Astrocyte (in vitro differentiated cells and primary cell): ENCODE measurements around the gene INO80. TPM values are rescaled to one million over a fixed set of nuclear protein-coding genes. Genes with fewer than 3 reads are reported as not detected.

Source experiments
- DNase-seq: peaks from one replicate; pipeline ENCODE4 v3.0.0-alpha.2; 2010; ENCODE audit warnings: low read depth
- FAIRE-seq: peaks from 2 replicates; lab custom pipeline; 2011; peaks lifted over from hg19 to GRCh38; lab: Jason Lieb, UNC
- H2AFZ ChIP-seq: 2 replicates; pipeline ENCODE4 v1.6.0; 2012; ENCODE audit warnings: low read depth, low read length, inconsistent platforms
- H3K27ac ChIP-seq: 2 replicates; pipeline ENCODE4 v1.5.1; 2011; ENCODE audit warnings: low read depth, low read length, inconsistent platforms
- H3K27me3 ChIP-seq: 2 replicates; pipeline ENCODE4 v1.6.0; 2011; ENCODE audit warnings: low read length, inconsistent platforms; ENCODE audit not compliant: insufficient read depth
- H3K36me3 ChIP-seq: 2 replicates; pipeline ENCODE4 v1.5.1; 2011; ENCODE audit warnings: low read length, inconsistent platforms; ENCODE audit not compliant: insufficient read depth
- H3K4me1 ChIP-seq: 2 replicates; pipeline ENCODE4 v1.5.1; 2011; ENCODE audit warnings: low read length, inconsistent platforms; ENCODE audit not compliant: insufficient read depth
- H3K4me2 ChIP-seq: 2 replicates; pipeline ENCODE4 v1.6.0; 2012; ENCODE audit warnings: low read length, inconsistent platforms
- H3K4me3 ChIP-seq: 2 replicates; pipeline ENCODE4 v1.5.1; 2011; ENCODE audit warnings: low read depth, mild to moderate bottlenecking, low read length, inconsistent platforms; ENCODE audit not compliant: insufficient read depth
- H3K79me2 ChIP-seq: 2 replicates; pipeline ENCODE4 v1.6.0; 2012; ENCODE audit warnings: mild to moderate bottlenecking, low read length, inconsistent platforms; ENCODE audit not compliant: insufficient read depth
- H3K9ac ChIP-seq: 2 replicates; pipeline ENCODE4 v1.6.0; 2012; ENCODE audit warnings: mild to moderate bottlenecking, low read length, inconsistent platforms
- H3K9me3 ChIP-seq: 2 replicates; pipeline ENCODE4 v1.5.1; 2012; ENCODE audit warnings: low read depth, mild to moderate bottlenecking, low read length, inconsistent platforms; ENCODE audit not compliant: insufficient read depth
- H4K20me1 ChIP-seq: 2 replicates; pipeline ENCODE4 v1.6.0; 2012; ENCODE audit warnings: low read length, inconsistent platforms; ENCODE audit not compliant: insufficient read depth
- H3K27ac Mint-ChIP-seq: one replicate; pipeline ENCODE4 v1.8.0; 2021; ENCODE audit warnings: mild to moderate bottlenecking, mixed read lengths; ENCODE audit not compliant: unreplicated experiment
- H3K27me3 Mint-ChIP-seq: one replicate; pipeline ENCODE4 v1.8.0; 2021; ENCODE audit warnings: low read depth, mixed read lengths; ENCODE audit not compliant: unreplicated experiment
- H3K36me3 Mint-ChIP-seq: one replicate; pipeline ENCODE4 v1.8.0; 2021; ENCODE audit warnings: low read depth, mixed read lengths; ENCODE audit not compliant: unreplicated experiment
- H3K4me1 Mint-ChIP-seq: one replicate; pipeline ENCODE4 v1.8.0; 2021; ENCODE audit warnings: low read depth, mixed read lengths; ENCODE audit not compliant: unreplicated experiment
- H3K4me3 Mint-ChIP-seq: one replicate; pipeline ENCODE4 v1.8.0; 2021; ENCODE audit warnings: mild to moderate bottlenecking, moderate library complexity, mixed read lengths; ENCODE audit not compliant: unreplicated experiment
- H3K9me3 Mint-ChIP-seq: one replicate; pipeline ENCODE4 v1.8.0; 2021; ENCODE audit warnings: mild to moderate bottlenecking, mixed read lengths; ENCODE audit not compliant: unreplicated experiment
- CTCF ChIP-seq: IDR thresholded peaks from 2 replicates; pipeline ENCODE4 v1.5.1; 2011; ENCODE audit warnings: low read depth, mild to moderate bottlenecking, inconsistent platforms, low read length, moderate library complexity; ENCODE audit not compliant: insufficient read depth
- EZH2 ChIP-seq: IDR thresholded peaks from 2 replicates; pipeline ENCODE4 v1.6.1; 2012; ENCODE audit warnings: mild to moderate bottlenecking, low read length, inconsistent platforms; ENCODE audit not compliant: insufficient read depth
- total RNA-seq: library from RNA; stranded (reverse); gene quantifications from 2 replicates; pipeline ENCODE4 v1.2.1, GENCODE V29; 2021

INO80 gene
- total RNA-seq, 1 donor from 2014 or later: 17.3 TPM

GRCh38 chr15:40959331-40960141 is 156.5 kb downstream of the INO80 start:
- H3K4me3 Mint-ChIP-seq: peak overlapping the region; percentile 45
- peaks cover 16% of the 10 kb centered on the region for H3K9me3 Mint-ChIP-seq
- H3K27ac ChIP-seq: no peak overlapping the region

GRCh38 chr15:40958723-40959122 is 157.4 kb downstream of the INO80 start:
- Histone ChIP-seq H3K36me3 (no peaks in the 10 kb centered on the region), H3K27me3 (no peaks in the 10 kb centered on the region), H3K4me3 (no peak overlapping the region), H3K9me3 (no peaks in the 10 kb centered on the region), H3K4me2 (no peak overlapping the region), H4K20me1 (peaks cover 11% of the 10 kb centered on the region), H3K79me2 (no peaks in the 10 kb centered on the region), H3K9ac (no peak overlapping the region), H2AFZ (no peak overlapping the region), H3K27ac (no peak overlapping the region), H3K4me1 (no peaks in the 10 kb centered on the region)
- TF ChIP-seq EZH2: no peak
- TF ChIP-seq CTCF: no peak
- FAIRE-seq: no peak
- Mint-ChIP-seq H3K36me3 (peaks cover 44% of the 10 kb centered on the region), H3K27me3 (peaks cover 10% of the 10 kb centered on the region), H3K9me3 (peaks cover 16% of the 10 kb centered on the region), H3K27ac (peak overlapping the region; percentile 64), H3K4me3 (no peak overlapping the region), H3K4me1 (peaks cover 29% of the 10 kb centered on the region)
- no peak for DNase-seq

More at GRCh38 chr15:40959331-40960141, 156.5 kb downstream of the INO80 start:
- DNase-seq (no peak), FAIRE-seq (no peak)
- Histone ChIP-seq H3K36me3 (no peaks in the 10 kb centered on the region), H3K9ac (no peak overlapping the region), H3K4me1 (no peaks in the 10 kb centered on the region), H4K20me1 (peaks cover 11% of the 10 kb centered on the region), H3K79me2 (no peaks in the 10 kb centered on the region), H3K4me2 (no peak overlapping the region), H3K4me3 (no peak overlapping the region), H3K9me3 (no peaks in the 10 kb centered on the region), H2AFZ (no peak overlapping the region), H3K27me3 (no peaks in the 10 kb centered on the region)
- Mint-ChIP-seq H3K27ac (peak overlapping the region; percentile 59), H3K4me1 (peaks cover 26% of the 10 kb centered on the region), H3K27me3 (peaks cover 15% of the 10 kb centered on the region), H3K36me3 (peaks cover 40% of the 10 kb centered on the region)
- TF ChIP-seq CTCF: no peak
- TF ChIP-seq EZH2: no peak

GRCh38 chr15:40958146-40958545 is 157.9 kb downstream of the INO80 start:
- Histone ChIP-seq H3K4me3 (no peak overlapping the region), H3K79me2 (no peaks in the 10 kb centered on the region), H3K27me3 (no peaks in the 10 kb centered on the region), H3K9ac (no peak overlapping the region), H3K27ac (no peak overlapping the region), H3K9me3 (no peaks in the 10 kb centered on the region), H3K36me3 (no peaks in the 10 kb centered on the region), H2AFZ (no peak overlapping the region), H3K4me2 (no peak overlapping the region), H4K20me1 (peaks cover 11% of the 10 kb centered on the region), H3K4me1 (peaks cover 5% of the 10 kb centered on the region)
- Mint-ChIP-seq H3K4me3 (no peak overlapping the region), H3K27me3 (peaks cover 9% of the 10 kb centered on the region), H3K9me3 (peaks cover 15% of the 10 kb centered on the region), H3K36me3 (peaks cover 43% of the 10 kb centered on the region), H3K27ac (peak overlapping the region; percentile 34), H3K4me1 (peaks cover 29% of the 10 kb centered on the region)
- no peak for TF ChIP-seq EZH2
- no peak for TF ChIP-seq CTCF
- FAIRE-seq (no peak), DNase-seq (no peak)
